ENCODE measurements around the gene MYO18A.

DNA sequence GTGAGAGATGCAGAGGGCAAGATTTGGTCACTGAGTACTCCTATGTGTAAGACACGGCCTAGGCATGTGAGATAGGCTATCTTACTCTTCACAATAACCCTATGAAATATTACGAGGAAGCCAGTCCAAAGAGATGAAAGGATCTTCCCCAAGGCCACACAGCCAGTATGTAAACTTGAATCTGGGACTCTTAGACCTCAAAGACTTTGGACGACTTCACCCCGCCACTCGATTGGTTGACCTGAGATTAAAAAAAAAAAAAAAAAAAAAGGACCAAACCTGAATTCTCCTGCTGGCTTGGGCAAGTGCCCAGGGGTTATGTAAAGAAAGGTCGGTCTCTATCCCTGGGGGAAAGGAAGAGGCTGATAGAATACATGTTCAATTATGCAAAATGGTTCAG, 104.1 kb downstream of the MYO18A start:
- no peak for TF ChIP-seq GATA2 (IDR thresholded peaks at IDR 0.05; ENCODE audit: low read depth, low read length)
- TF ChIP-seq GATA3 (IDR thresholded peaks at IDR 0.05; ENCODE audit: low read depth, low read length): no peak

Data from SH-SY5Y (cell line).